Measurements from ENCODE around the gene THNSL1.
A peak's percentile ranks its signal among the peaks of the same experiment; 100 is the strongest.
"Not testable (repeated sequence)": the region's sequence is repeated elsewhere in the genome, so short reads cannot be mapped to it uniquely, and the experiment has no call there.

THNSL1 gene

GRCh38 chr10:24993237-24993958, 23.0 kb upstream of the THNSL1 start:
- no peak overlapping the region for H3K27ac ChIP-seq
- no peak for DNase-seq (ENCODE audit: low read depth, low spot score)

DNA sequence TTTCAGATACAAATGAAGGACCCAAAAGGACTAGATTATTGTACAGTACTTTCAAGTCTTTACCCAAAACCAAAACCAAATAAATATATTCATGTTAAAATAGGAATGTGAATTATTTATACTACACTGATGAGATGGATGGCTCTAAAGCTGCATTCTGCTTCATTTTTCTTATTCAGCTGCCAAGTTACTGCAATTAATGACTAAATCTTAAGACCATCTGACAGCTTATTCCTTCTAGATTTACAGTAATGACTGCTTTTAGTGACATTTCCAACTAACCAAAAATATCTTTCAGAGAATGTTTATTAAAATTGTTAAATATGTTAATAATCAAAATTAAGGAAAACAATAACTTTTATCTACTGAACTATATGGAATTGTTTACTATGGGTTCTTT, 21.3 kb upstream of the THNSL1 start:
- no peak for DNase-seq (ENCODE audit: low read depth, low spot score)
- H3K27ac ChIP-seq, result no peak overlapping the region

GRCh38 chr10:24998044-24998443, 18.4 kb upstream of the THNSL1 start:
- no peak for DNase-seq (ENCODE audit: low read depth, low spot score)
- no peak overlapping the region for H3K27ac ChIP-seq

GRCh38 chr10:25011591-25011990, 4.8 kb upstream of the THNSL1 start:
- not testable (repeated sequence) for H3K27ac ChIP-seq; DNase-seq (ENCODE audit: low read depth, low spot score)

GRCh38 chr10:25014579-25014978, 1.8 kb upstream of the THNSL1 start:
- no peak overlapping the region for H3K27ac ChIP-seq
- no peak for DNase-seq (ENCODE audit: low read depth, low spot score)

- peak; percentile 64 for DNase-seq (ENCODE audit: low read depth, low spot score)
- H3K27ac ChIP-seq, result peak within 1 kb of the TSS; percentile 90
These were observed 510 bp upstream of the THNSL1 start, which contains the start of gene ENKUR for GRCh38 chr10:25015828-25016375. Gene ENKUR, minus strand, starts transcription at chr10:25016158. Its CDS starts 222 bp downstream, at chr10:25015936.

DNA sequence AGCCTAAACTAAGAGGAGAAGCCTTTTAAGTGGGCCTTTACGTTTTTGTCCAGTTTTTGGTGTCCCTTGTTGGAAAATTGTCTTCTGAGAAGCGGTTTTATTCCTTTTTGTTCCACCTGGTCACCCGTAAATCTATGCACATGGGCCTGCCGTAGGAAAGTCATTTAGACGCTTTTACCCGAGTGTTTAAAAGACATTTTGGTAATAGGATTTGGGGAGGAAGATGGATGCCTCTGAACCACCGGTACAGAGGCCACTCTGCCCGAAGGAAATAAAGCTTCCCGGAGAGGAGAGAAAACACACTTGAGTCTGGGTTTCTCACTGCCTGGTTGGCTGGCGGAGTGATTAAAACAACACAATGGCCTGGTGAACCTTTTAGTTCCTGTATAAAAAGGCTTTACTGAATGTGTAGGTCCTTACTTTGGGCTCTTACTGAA, 760 bp downstream of the THNSL1 start:
- DNase-seq (ENCODE audit: low read depth, low spot score), result no peak
- peak overlapping the region; percentile 90 for H3K27ac ChIP-seq

DNA sequence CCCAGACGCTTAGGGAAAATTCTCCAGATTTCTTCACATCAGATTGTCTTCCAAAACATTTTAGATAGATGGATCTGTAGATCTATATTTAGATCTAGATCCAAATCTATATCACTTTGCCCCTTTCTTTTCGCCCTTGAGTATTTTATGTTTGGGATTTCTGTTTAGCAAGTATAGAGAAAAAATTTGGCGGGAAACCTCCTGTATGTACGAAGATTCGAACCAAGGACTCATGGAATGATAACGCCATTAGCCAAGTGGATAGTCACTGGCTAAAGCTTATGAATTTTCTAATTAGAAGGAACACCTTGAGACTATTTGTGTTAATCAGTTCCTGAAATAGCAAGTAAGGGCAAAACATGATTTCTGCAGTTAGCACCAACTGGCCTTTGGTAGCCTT, 1.2 kb downstream of the THNSL1 start:
- peak overlapping the region; percentile 90 for H3K27ac ChIP-seq
- no peak for DNase-seq (ENCODE audit: low read depth, low spot score)

- H3K27ac ChIP-seq, result no peak overlapping the region
- no peak for DNase-seq (ENCODE audit: low read depth, low spot score)
These were observed 2.3 kb downstream of the THNSL1 start for GRCh38 chr10:25018703-25019102.

DNA sequence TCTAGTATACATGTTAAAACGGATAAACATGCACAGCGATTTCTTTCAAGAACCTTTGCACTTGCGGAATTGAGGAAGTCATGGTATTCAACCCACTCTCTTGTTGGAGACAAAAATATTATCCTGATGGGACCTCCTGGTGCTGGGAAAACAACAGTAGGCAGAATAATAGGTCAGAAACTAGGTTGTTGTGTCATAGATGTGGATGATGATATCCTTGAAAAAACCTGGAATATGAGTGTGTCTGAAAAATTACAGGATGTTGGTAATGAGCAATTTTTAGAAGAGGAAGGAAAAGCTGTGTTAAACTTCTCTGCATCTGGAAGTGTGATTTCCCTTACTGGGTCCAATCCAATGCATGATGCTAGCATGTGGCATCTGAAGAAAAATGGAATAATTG, 6.9 kb downstream of the THNSL1 start:
- H3K27ac ChIP-seq, result no peak overlapping the region
- DNase-seq (ENCODE audit: low read depth, low spot score), result no peak

DNA sequence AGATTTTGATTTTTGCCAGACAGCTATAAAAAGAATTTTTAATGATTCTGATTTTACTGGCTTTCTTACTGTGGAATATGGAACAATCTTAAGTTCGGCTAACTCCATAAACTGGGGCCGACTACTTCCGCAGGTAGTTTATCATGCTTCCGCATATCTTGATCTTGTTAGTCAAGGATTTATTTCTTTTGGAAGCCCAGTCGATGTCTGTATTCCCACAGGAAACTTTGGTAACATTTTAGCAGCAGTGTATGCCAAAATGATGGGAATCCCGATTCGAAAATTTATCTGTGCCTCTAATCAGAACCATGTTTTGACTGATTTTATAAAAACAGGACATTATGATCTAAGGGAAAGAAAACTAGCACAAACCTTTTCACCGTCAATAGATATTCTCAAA, 8.1 kb downstream of the THNSL1 start:
- no peak overlapping the region for H3K27ac ChIP-seq
- no peak for DNase-seq (ENCODE audit: low read depth, low spot score)

DNA sequence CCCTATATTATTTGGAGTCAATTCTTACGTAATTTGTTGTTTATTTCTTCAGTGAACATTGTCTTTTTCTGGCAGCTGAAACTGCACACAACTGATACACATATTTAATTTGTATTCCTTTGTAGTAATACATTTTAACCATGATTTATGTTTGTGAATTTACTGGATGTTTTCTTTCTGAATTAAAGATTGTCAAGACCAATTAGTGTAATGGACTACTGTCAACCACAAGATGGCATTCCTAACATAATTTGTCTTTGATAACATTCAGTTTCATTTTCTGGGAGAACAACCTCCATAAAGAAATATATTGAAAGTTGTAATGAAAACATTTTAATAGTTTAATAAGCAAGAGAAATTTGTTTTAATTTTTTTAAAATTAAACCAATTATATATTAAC, 10.1 kb downstream of the THNSL1 start:
- DNase-seq (ENCODE audit: low read depth, low spot score), result no peak
- no peak overlapping the region for H3K27ac ChIP-seq

- peak overlapping the region; percentile 6 for H3K27ac ChIP-seq
- no peak for DNase-seq (ENCODE audit: low read depth, low spot score)
These were observed 12.3 kb downstream of the THNSL1 start for GRCh38 chr10:25028711-25029110.

DNA sequence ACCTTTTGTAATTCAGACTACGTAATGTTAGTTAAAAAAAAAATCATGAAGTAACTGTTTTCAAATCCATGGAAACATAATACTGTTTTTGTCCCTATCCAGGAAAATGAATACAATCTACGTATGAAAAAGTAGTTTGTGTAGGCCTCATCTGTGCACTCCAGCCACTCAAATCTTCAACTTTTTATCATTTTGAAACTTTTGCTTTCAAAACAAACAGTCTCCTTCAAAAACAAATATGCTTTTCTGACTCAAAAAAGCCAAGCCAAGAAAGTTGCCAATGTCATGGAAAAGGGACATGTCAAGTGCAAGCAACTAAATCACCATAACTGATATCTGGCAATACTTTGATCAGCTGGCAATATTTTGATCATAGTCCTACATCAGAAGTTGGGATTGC, 13.1 kb downstream of the THNSL1 start:
- H3K27ac ChIP-seq, result no peak overlapping the region
- DNase-seq (ENCODE audit: low read depth, low spot score), result no peak

DNA sequence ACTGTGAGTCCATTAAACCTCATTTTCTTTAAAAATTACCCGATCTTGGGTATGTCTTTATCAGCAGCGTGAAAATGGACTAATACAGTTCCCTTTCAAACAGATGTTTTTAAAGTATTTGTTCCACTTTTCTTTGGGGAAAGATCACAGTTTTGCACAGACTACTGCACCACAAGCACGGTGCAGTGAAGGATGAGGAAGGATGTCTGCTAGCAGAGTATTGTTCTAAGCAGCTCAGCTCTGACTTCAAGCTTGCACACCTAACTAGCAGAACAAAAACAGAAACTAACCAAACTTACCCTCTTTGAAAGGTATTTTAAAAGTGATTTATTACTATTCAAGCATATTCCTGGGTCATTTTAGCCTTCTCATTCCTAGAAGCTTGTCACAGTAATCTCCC, 20.0 kb downstream of the THNSL1 start:
- no peak for DNase-seq (ENCODE audit: low read depth, low spot score)
- no peak overlapping the region for H3K27ac ChIP-seq

- H3K27ac ChIP-seq, result no peak overlapping the region
- DNase-seq (ENCODE audit: low read depth, low spot score), result no peak
These were observed 21.9 kb downstream of the THNSL1 start for GRCh38 chr10:25038325-25038724.

GRCh38 chr10:25039531-25039930, 23.1 kb downstream of the THNSL1 start:
- no peak overlapping the region for H3K27ac ChIP-seq
- no peak for DNase-seq (ENCODE audit: low read depth, low spot score)

- H3K27ac ChIP-seq, result no peak overlapping the region
- DNase-seq (ENCODE audit: low read depth, low spot score), result no peak
These were observed 30.2 kb downstream of the THNSL1 start for GRCh38 chr10:25046641-25047040.

GRCh38 chr10:25047088-25047487, 30.7 kb downstream of the THNSL1 start:
- H3K27ac ChIP-seq, result no peak overlapping the region

GRCh38 chr10:25047591-25048301, 31.3 kb downstream of the THNSL1 start:
- H3K27ac ChIP-seq, result no peak overlapping the region
- no peak for DNase-seq (ENCODE audit: low read depth, low spot score)

More at GRCh38 chr10:25047088-25047487, 30.7 kb downstream of the THNSL1 start:
- DNase-seq (ENCODE audit: low read depth, low spot score), result no peak

- no peak overlapping the region for H3K27ac ChIP-seq
- DNase-seq (ENCODE audit: low read depth, low spot score), result no peak
These were observed 32.0 kb downstream of the THNSL1 start for GRCh38 chr10:25048450-25048849.

Measured in epithelial cell of prostate (primary cell).